ENCODE measurements around the gene PAQR7.

The PAQR7 gene

GRCh38 chr1:25875856-25876692 lies 566 bp upstream of the PAQR7 start:
- peak overlapping the region; percentile 62 for H3K4me3 ChIP-seq (replicated peaks; ENCODE audit: low read depth, low read length)
- DNase-seq (ENCODE audit: low read depth), result no peak
- no peak for TF ChIP-seq CTCF (IDR thresholded peaks at IDR 0.05; ENCODE audit: low read length, missing control alignments)

GRCh38 chr1:25874635-25875153 lies 814 bp downstream of the PAQR7 start:
- peak overlapping the region; percentile 62 for H3K4me3 ChIP-seq (replicated peaks; ENCODE audit: low read depth, low read length)
- DNase-seq (ENCODE audit: low read depth), result no peak
- TF ChIP-seq CTCF (IDR thresholded peaks at IDR 0.05; ENCODE audit: low read length, missing control alignments), result no peak

DNA sequence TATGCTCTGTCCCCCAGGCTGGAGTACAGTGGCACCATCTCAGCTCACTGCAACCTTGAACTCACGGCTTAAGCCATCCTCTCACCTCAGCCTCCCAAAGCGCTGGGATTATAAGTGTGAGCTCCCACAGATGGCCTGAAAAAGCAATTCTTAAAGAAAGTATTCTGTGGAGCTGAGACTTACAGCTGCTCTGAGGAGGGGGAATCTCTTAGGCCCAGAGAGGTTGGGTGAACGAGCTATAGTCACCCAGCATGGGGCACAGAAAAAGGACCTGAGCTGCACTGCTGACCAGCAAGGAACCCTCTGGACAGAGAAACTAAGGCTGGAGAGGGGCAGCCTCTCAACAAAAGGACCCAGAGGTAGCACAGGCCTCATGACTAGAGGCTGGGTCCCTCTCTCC lies 1.3 kb downstream of the PAQR7 start:
- H3K4me3 ChIP-seq (replicated peaks; ENCODE audit: low read depth, low read length), result peak overlapping the region; percentile 62
- no peak for TF ChIP-seq CTCF (IDR thresholded peaks at IDR 0.05; ENCODE audit: low read length, missing control alignments)
- DNase-seq (ENCODE audit: low read depth), result no peak

- DNase-seq (ENCODE audit: low read depth), result no peak
These were observed 2.4 kb downstream of the PAQR7 start for GRCh38 chr1:25873120-25873519.

GRCh38 chr1:25872713-25873112 lies 2.8 kb downstream of the PAQR7 start:
- no peak overlapping the region for H3K4me3 ChIP-seq (replicated peaks; ENCODE audit: low read depth, low read length)
- DNase-seq (ENCODE audit: low read depth), result no peak
- no peak for TF ChIP-seq CTCF (IDR thresholded peaks at IDR 0.05; ENCODE audit: low read length, missing control alignments)

More at GRCh38 chr1:25873120-25873519, 2.4 kb downstream of the PAQR7 start:
- no peak for TF ChIP-seq CTCF (IDR thresholded peaks at IDR 0.05; ENCODE audit: low read length, missing control alignments)
- no peak overlapping the region for H3K4me3 ChIP-seq (replicated peaks; ENCODE audit: low read depth, low read length)

GRCh38 chr1:25871704-25872494 lies 3.6 kb downstream of the PAQR7 start:
- DNase-seq (ENCODE audit: low read depth), result no peak
- no peak for TF ChIP-seq CTCF (IDR thresholded peaks at IDR 0.05; ENCODE audit: low read length, missing control alignments)
- no peak overlapping the region for H3K4me3 ChIP-seq (replicated peaks; ENCODE audit: low read depth, low read length)
